LNCAP (cell line): ENCODE data around the gene AQP5.

Experiments
- TF ChIP-seq, protein P1 (sequence below): fragments of 450-650 bp; IDR thresholded peaks from 2 replicates; pipeline ENCODE4 v1.5.1; 2017; ENCODE audit warnings: mild to moderate bottlenecking

AQP5 gene

DNA sequence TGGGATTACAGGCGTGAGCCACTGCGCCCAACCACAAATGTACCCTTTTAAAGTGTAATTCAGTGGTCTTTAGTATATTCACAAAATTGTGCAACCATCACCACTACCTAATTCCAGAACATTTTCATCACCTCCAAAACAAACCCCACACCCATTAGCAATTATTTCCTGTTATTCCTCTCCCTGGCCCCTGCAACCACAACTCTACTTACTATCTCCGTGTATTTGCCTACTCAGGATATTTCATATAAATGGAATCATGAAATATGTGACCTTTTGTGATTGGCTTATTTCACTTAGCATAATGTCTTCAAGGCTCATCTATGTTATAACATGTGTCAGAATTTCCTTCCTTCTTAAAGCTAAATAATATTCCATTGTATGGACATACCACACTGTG lies 27.2 kb upstream of the AQP5 start:
- TF ChIP-seq, protein P1, sequence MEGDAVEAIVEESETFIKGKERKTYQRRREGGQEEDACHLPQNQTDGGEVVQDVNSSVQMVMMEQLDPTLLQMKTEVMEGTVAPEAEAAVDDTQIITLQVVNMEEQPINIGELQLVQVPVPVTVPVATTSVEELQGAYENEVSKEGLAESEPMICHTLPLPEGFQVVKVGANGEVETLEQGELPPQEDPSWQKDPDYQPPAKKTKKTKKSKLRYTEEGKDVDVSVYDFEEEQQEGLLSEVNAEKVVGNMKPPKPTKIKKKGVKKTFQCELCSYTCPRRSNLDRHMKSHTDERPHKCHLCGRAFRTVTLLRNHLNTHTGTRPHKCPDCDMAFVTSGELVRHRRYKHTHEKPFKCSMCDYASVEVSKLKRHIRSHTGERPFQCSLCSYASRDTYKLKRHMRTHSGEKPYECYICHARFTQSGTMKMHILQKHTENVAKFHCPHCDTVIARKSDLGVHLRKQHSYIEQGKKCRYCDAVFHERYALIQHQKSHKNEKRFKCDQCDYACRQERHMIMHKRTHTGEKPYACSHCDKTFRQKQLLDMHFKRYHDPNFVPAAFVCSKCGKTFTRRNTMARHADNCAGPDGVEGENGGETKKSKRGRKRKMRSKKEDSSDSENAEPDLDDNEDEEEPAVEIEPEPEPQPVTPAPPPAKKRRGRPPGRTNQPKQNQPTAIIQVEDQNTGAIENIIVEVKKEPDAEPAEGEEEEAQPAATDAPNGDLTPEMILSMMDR: no peak

- TF ChIP-seq, protein P1: no peak
Measured at GRCh38 chr12:49936925-49937324, 24.7 kb upstream of the AQP5 start.

GRCh38 chr12:49937639-49938300 lies 23.9 kb upstream of the AQP5 start:
- TF ChIP-seq, protein P1: no peak

- TF ChIP-seq, protein P1: no peak
Measured at GRCh38 chr12:49939307-49939706, 22.4 kb upstream of the AQP5 start.

- TF ChIP-seq, protein P1: no peak
Measured at GRCh38 chr12:49939707-49940106, 22.0 kb upstream of the AQP5 start.

- TF ChIP-seq, protein P1: no peak
Measured at GRCh38 chr12:49941556-49942511, 19.8 kb upstream of the AQP5 start.

DNA sequence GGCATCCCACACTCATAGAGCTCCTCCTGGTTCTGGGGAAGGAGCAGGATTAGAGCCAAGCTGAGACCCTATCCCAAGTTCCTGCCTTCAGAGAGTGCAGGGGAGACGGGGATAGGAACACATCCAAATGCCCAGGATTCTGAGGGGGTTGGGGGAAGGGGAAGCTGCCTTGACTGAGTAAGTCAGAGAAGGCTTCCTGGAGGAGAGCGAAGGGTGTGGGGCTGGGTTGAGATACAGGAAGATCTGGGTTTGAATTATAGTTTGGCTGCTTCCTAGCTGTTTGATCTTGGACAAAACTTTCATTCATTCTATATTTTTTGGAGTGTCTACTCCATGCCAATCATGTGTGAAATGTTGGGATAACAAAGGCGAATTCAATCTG lies 19.2 kb upstream of the AQP5 start:
- TF ChIP-seq, protein P1: no peak
